NCI-H345 treated with DMSO at 0.1 percent for 48 hours (cell line): ENCODE data around the gene GREM1.

Source experiments
- DNase-seq: peaks from one replicate; lab custom pipeline; 2025; ENCODE audit not compliant: unreplicated experiment; lab: John Stamatoyannopoulos, UW

Gene GREM1

DNA sequence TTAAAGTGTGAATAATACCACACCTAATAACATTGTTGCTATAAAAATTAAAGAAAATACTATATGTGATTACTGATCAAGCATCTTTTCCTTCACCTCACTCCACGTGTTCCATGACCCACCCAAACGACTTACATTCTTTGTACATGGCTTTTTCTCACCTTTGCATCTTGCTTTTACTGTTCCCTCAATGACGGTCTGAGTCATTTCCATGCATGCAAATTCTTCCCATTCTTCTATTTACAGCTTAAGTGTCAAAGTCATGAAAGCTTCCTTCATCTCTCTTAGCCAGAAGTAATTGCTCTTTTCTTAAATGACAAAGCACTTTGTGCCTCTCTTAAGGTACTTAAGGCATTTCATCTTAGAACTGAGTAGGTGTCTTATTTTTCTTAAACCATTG is 64.0 kb downstream of the GREM1 start:
- no peak for DNase-seq

DNA sequence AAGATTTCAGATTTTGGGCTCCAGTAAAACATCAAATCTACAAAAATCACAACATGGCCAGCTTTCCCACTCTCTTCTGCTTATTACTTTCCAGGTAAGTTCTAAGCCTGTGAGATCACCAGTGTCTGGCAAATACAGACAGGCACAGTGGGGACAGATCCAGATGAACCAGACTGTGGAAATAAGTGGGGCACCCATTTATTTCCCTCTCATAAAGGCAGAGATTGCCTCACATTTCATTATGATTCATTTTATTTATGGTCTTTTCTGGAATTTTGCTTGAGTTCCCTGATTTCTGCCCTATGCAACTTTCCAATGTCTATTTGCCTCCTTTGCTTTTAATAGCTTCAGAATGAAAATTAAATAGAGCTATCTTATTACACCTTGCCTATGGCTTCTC is 66.8 kb downstream of the GREM1 start:
- DNase-seq, result no peak

DNA sequence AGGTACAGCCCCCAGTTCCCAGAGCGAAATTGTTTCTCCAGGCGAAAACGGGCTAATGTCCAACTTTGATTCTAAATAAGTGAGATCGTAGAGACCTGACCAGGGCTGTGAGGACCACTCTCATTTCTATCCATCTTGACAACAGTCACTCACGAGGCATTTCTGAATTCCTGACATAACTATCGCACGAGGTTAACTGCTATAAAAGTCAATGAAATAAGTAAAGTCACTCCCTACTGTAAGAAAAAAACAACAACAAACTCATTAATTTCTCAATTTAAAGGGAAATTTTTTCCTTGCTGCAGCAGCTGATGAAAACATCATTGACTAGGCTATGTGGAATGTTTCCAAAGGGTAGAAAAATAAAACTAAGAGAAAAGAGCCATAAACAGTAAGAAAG is 69.1 kb downstream of the GREM1 start:
- DNase-seq, result no peak

DNA sequence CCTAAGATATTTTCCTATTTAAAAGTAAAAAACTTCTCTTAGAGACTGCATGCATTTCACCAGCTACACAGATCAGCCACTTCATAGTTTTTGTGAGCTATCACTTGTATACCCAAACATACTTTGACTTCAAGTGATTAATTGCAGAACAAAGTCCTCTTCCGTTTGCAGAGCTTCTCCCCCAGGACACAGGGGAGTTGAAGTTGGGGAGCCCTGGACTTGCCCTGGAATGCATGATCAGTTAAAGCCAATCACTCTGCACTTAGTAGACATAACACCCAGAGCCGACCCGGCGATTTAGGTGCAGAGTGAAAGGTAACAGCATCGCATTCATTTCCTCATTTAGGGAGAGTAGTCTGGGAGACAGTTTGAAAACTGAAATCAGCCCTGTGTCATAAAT is 70.1 kb downstream of the GREM1 start:
- no peak for DNase-seq

DNA sequence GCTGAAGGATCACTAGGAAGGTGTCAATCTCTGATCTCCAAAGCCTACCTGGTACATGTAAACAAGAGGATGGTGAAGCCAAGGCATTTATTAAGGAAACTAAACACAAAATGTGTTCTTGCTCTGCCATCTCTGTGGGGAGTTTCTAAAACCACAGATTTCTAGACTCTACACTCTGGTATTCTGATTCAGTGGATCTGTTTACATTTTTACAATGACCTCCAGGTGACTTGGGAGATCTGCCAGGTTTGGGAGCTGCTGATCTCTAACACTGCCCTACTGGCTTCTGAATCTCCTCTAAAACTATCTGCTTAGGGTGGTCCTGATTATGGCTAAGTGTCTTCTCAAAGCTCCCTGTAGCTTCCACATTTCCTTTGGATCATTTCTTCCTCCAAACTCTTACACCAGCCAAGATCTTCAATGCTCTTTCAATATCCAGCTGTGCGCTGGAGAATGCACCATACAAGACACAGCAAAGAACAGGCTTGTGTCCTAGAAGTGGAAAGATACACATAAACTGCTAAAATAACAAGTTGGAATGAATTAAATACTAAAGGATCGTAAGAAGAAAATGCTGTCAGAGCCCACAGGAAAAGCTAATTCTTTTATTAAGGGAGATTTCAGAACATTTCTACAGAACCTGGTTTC is 72.7 kb downstream of the GREM1 start:
- no peak for DNase-seq

DNA sequence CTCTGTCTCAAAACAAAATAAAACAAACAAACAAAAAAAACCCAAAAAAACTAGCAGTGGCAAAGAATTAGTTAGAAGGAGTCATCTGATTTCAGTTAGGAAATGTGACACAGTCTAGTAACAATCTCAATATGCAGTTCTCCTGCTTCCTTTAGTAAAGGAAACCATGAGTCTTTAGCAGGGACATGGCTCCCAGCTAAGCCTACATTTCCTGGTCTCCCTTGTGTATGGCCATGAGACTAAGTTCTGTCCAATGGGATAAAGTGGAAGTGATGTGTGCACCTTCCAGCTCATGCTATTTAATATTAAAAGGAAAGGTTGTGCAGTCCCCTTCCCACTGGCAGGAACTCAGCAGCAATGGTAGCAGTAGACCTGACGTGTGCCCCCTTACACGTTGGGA is 74.6 kb downstream of the GREM1 start:
- no peak for DNase-seq
